ENCODE results near the gene BPIFB1. TPM values are rescaled to one million over a fixed set of nuclear protein-coding genes. Genes with fewer than 3 reads are reported as not detected.

BPIFB1 gene
- total RNA-seq, 1 experiment from 2014 or later = 0.10 TPM

GRCh38 chr20:33303595-33303994, 20.6 kb downstream of the BPIFB1 start:
- no peaks in the 10 kb centered on the region for H3K36me3 ChIP-seq (ENCODE audit: control insufficient read depth, insufficient read depth, low read length)
- H3K4me3 ChIP-seq (ENCODE audit: low read depth in 2 of 2, low read length in 2 of 2) = no peak overlapping the region
- no TSS peak for BruUV-seq (replicated peaks)
- no peak overlapping the region for H3K27ac ChIP-seq (ENCODE audit: low read length)
- ChIA-PET POLR2A (no interaction called here), CTCF (no interaction called here)
- ATAC-seq (no peak), DNase-seq (ENCODE audit: low read depth, low spot score) (no peak)
- TF ChIP-seq REST (IDR thresholded peaks at IDR 0.05; ENCODE audit: insufficient read depth in 1 of 2, low read depth in 2 of 2, low read length in 1 of 2) (no peak), POLR2AphosphoS5 (IDR thresholded peaks at IDR 0.05; ENCODE audit: low read depth, low read length) (no peak)
- H3K9me3 ChIP-seq (ENCODE audit: control insufficient read depth, insufficient read depth, low read depth, low read length) = no peaks in the 10 kb centered on the region
- in situ Hi-C loops (cut with HindIII; ENCODE audit: low pct_unique_long_range_greater_than_20kb, low sequenced_read_pairs) (no loop called here), intact Hi-C loops (cut with micrococcal nuclease; ENCODE audit: unreplicated experiment) (no loop called here)
- H3K27me3 ChIP-seq (ENCODE audit: control insufficient read depth, insufficient read depth, low read length) = peaks cover 2% of the 10 kb centered on the region; the same call in 1 of the 2 replicates
- H3K4me1 ChIP-seq (ENCODE audit: control insufficient read depth, insufficient read depth, low read length) = peaks cover 2% of the 10 kb centered on the region; the same call in 1 of the 2 replicates

- H3K36me3 ChIP-seq (ENCODE audit: control insufficient read depth, insufficient read depth, low read length) = no peaks in the 10 kb centered on the region
- no peak for ATAC-seq
- no peaks in the 10 kb centered on the region for H3K27me3 ChIP-seq (ENCODE audit: control insufficient read depth, insufficient read depth, low read length)
- BruUV-seq (replicated peaks) = no TSS peak
- H3K4me1 ChIP-seq (ENCODE audit: control insufficient read depth, insufficient read depth, low read length) = peaks cover 2% of the 10 kb centered on the region; the same call in 1 of the 2 replicates
- in situ Hi-C loops (cut with HindIII; ENCODE audit: low pct_unique_long_range_greater_than_20kb, low sequenced_read_pairs) = no loop called here
- no peak overlapping the region for H3K27ac ChIP-seq (ENCODE audit: low read length)
- H3K4me3 ChIP-seq (ENCODE audit: low read depth in 2 of 2, low read length in 2 of 2) = no peak overlapping the region
- no peak for TF ChIP-seq TCF7L2 (IDR thresholded peaks at IDR 0.05; ENCODE audit: low read depth, low read length)
- no peak for TF ChIP-seq POLR2AphosphoS5 (IDR thresholded peaks at IDR 0.05; ENCODE audit: low read depth, low read length)
- TF ChIP-seq REST (IDR thresholded peaks at IDR 0.05; ENCODE audit: insufficient read depth in 1 of 2, low read depth in 2 of 2, low read length in 1 of 2) = no peak
- no peak for TF ChIP-seq SIN3A (IDR thresholded peaks at IDR 0.05; ENCODE audit: borderline replicate concordance, insufficient read depth, low read depth, low read length)
- ChIA-PET CTCF (no interaction called here), POLR2A (no interaction called here)
- DNase-seq (ENCODE audit: low read depth, low spot score) = no peak
- H3K9me3 ChIP-seq (ENCODE audit: control insufficient read depth, insufficient read depth, low read depth, low read length) = no peaks in the 10 kb centered on the region
- intact Hi-C loops (cut with micrococcal nuclease; ENCODE audit: unreplicated experiment) = no loop called here
Observed at GRCh38 chr20:33304046-33304445, 21.0 kb downstream of the BPIFB1 start.

GRCh38 chr20:33305589-33306057, 22.6 kb downstream of the BPIFB1 start:
- no peaks in the 10 kb centered on the region for H3K9me3 ChIP-seq (ENCODE audit: control insufficient read depth, insufficient read depth, low read depth, low read length)
- TF ChIP-seq POLR2AphosphoS5 (IDR thresholded peaks at IDR 0.05; ENCODE audit: low read depth, low read length) (no peak), CTCF (IDR thresholded peaks at IDR 0.05) (no peak), TCF7L2 (IDR thresholded peaks at IDR 0.05; ENCODE audit: low read depth, low read length) (no peak), SIN3A (IDR thresholded peaks at IDR 0.05; ENCODE audit: borderline replicate concordance, insufficient read depth, low read depth, low read length) (no peak), REST (IDR thresholded peaks at IDR 0.05; ENCODE audit: insufficient read depth in 1 of 2, low read depth in 2 of 2, low read length in 1 of 2) (no peak)
- in situ Hi-C loops (cut with HindIII; ENCODE audit: low pct_unique_long_range_greater_than_20kb, low sequenced_read_pairs) (no loop called here), intact Hi-C loops (cut with micrococcal nuclease; ENCODE audit: unreplicated experiment) (no loop called here)
- BruUV-seq (replicated peaks) = no TSS peak
- ATAC-seq = no peak
- H3K27me3 ChIP-seq (ENCODE audit: control insufficient read depth, insufficient read depth, low read length) = no peaks in the 10 kb centered on the region
- H3K27ac ChIP-seq (ENCODE audit: low read length) = no peak overlapping the region
- no peak for DNase-seq (ENCODE audit: low read depth, low spot score)
- ChIA-PET POLR2A (no interaction called here), CTCF (no interaction called here)
- no peaks in the 10 kb centered on the region for H3K36me3 ChIP-seq (ENCODE audit: control insufficient read depth, insufficient read depth, low read length)
- peaks cover 2% of the 10 kb centered on the region; the same call in 1 of the 2 replicates for H3K4me1 ChIP-seq (ENCODE audit: control insufficient read depth, insufficient read depth, low read length)
- no peak overlapping the region for H3K4me3 ChIP-seq (ENCODE audit: low read depth in 2 of 2, low read length in 2 of 2)
